Stimulated activated CD8-positive, alpha-beta memory T cell treated with anti-CD3 and anti-CD28 coated beads, Interleukin-2, amount 100 ng/mL, for 1 hour (primary cell): ENCODE results near the gene EGLN1.

Experiments
- DNase-seq, 2 donors: peaks; one replicate each; pipeline ENCODE4 v3.0.0-alpha.2; 2020; ENCODE audit warnings: low read depth in 2 of 2

Gene EGLN1

GRCh38 chr1:231421546-231421970 is 529 bp downstream of the EGLN1 start:
- DNase-seq = peak in 1 of 2 donors; percentile 23

- peak in 1 of 2 donors; percentile 6 for DNase-seq
Measured at GRCh38 chr1:231420959-231421545, 1.0 kb downstream of the EGLN1 start.

- no peak for DNase-seq
Measured at GRCh38 chr1:231420299-231420958, 1.7 kb downstream of the EGLN1 start.

GRCh38 chr1:231419738-231420298 is 2.3 kb downstream of the EGLN1 start:
- no peak for DNase-seq

GRCh38 chr1:231419147-231419546 is 2.9 kb downstream of the EGLN1 start:
- DNase-seq = no peak

GRCh38 chr1:231418741-231419107 is 3.4 kb downstream of the EGLN1 start:
- no peak for DNase-seq

- no peak for DNase-seq
Measured at GRCh38 chr1:231418101-231418740, 3.9 kb downstream of the EGLN1 start.

- DNase-seq = no peak
Measured at GRCh38 chr1:231417513-231417912, 4.6 kb downstream of the EGLN1 start.

- DNase-seq = no peak
Measured at GRCh38 chr1:231416901-231417300, 5.2 kb downstream of the EGLN1 start.

- DNase-seq = no peak
Measured at GRCh38 chr1:231415018-231415583, 7.0 kb downstream of the EGLN1 start.

- no peak for DNase-seq
Measured at GRCh38 chr1:231414260-231415016, 7.6 kb downstream of the EGLN1 start.

GRCh38 chr1:231413749-231414082 is 8.4 kb downstream of the EGLN1 start:
- DNase-seq = no peak

- no peak for DNase-seq
Measured at GRCh38 chr1:231411036-231411531, 11.0 kb downstream of the EGLN1 start.

- no peak for DNase-seq
Measured at GRCh38 chr1:231410036-231410612, 12.0 kb downstream of the EGLN1 start.

GRCh38 chr1:231408528-231409094 is 13.5 kb downstream of the EGLN1 start:
- no peak for DNase-seq

- no peak for DNase-seq
Measured at GRCh38 chr1:231407547-231408396, 14.3 kb downstream of the EGLN1 start.

- no peak for DNase-seq
Measured at GRCh38 chr1:231407049-231407448, 15.0 kb downstream of the EGLN1 start.

- no peak for DNase-seq
Measured at GRCh38 chr1:231404318-231404717, 17.8 kb downstream of the EGLN1 start.

GRCh38 chr1:231401478-231401877 is 20.6 kb downstream of the EGLN1 start:
- DNase-seq = no peak
